IgD-negative memory B cell (primary cell): ENCODE measurements around the gene AK3. TPM values are rescaled to one million over a fixed set of nuclear protein-coding genes. Genes with fewer than 3 reads are reported as not detected.
A peak's percentile ranks its signal among the peaks of the same experiment; 100 is the strongest.
"Not testable (repeated sequence)": the region's sequence is repeated elsewhere in the genome, so short reads cannot be mapped to it uniquely, and the experiment has no call there.

Experiments
- H3K27ac Mint-ChIP-seq, 3 donors: one replicate each; pipeline ENCODE4 v1.8.0; 2020 to 2022; ENCODE audit warnings: mild to moderate bottlenecking in 3 of 3, mixed read lengths in 3 of 3, moderate library complexity in 1 of 3
- H3K27me3 Mint-ChIP-seq: one replicate; pipeline ENCODE4 v1.8.0; 2021; ENCODE audit warnings: mixed read lengths
- H3K36me3 Mint-ChIP-seq: one replicate; pipeline ENCODE4 v1.8.0; 2020; ENCODE audit warnings: mild to moderate bottlenecking, mixed read lengths
- H3K4me1 Mint-ChIP-seq, 3 donors: one replicate each; pipeline ENCODE4 v1.8.0; 2020 to 2022; ENCODE audit warnings: mixed read lengths in 3 of 3, mild to moderate bottlenecking in 1 of 3
- H3K4me3 Mint-ChIP-seq, 4 donors: one replicate each; pipeline ENCODE4 v1.8.0; 2020 to 2022; ENCODE audit warnings: mild to moderate bottlenecking in 4 of 4, mixed read lengths in 4 of 4, moderate library complexity in 3 of 4
- H3K9me3 Mint-ChIP-seq, 3 donors: one replicate each; pipeline ENCODE4 v1.8.0; 2020 to 2021; ENCODE audit warnings: mixed read lengths in 3 of 3, mild to moderate bottlenecking in 1 of 3
- polyA plus RNA-seq: library from polyadenylated mRNA; unstranded; fragments of 300-500 nt; fragmentation: Illumina TruSeq; gene quantifications from one replicate; pipeline ENCODE4 v1.2.3, GENCODE V29; 2021

The AK3 gene
- polyA plus RNA-seq = 25.1 TPM

DNA sequence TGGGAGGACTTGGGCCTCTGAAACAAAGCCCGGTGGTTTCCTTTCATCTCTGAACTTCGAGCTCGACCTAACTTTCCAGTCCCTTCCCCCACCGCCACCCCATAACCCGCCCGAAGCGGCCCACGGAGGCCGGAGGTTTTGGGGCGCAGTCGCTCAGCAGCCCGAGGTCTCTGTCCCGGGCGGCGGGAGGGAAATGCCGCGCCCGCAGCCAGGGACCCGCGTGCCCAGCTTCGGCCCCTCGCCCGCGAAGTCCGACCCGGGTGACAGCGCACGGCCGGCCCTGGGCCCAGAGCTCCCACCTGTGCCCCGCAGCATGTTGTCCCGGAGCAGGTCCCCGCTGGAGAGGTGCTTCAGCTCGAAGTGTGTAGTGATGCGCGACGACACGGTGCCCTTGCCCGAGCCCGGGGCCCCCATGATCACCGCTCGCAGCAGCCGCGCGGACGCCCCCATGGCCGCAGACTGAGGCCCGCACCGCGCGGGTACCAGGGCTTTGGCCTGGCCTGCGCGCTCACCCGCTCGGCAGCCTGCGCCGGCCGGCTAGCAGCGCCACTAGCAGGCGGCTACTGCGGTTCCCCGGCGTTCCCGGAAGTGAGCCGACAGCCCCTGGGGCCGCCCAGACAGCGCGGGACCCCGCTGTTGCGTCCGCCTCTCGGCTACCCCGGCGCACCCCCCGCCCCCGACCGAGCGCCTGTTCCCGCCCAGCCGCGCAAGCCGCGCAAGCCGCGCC is at the start of gene AK3:
AK3 (minus strand) TSS at position 565 of the 727 bp plus-strand sequence; CDS start at position 450, 115 bp downstream.
- H3K9me3 Mint-ChIP-seq = no peaks in the 10 kb centered on the region
- H3K27ac Mint-ChIP-seq = peak within 1 kb of the TSS; percentile 83 to 96 (median 92)
- peaks cover 10 to 29% (median 22%) of the 10 kb centered on the region in 3 donors for H3K4me1 Mint-ChIP-seq
- no peaks in the 10 kb centered on the region for H3K27me3 Mint-ChIP-seq
- H3K36me3 Mint-ChIP-seq = peaks cover 3% of the 10 kb centered on the region
- H3K4me3 Mint-ChIP-seq = peak within 1 kb of the TSS; percentile 93 to 100 (median 96)

DNA sequence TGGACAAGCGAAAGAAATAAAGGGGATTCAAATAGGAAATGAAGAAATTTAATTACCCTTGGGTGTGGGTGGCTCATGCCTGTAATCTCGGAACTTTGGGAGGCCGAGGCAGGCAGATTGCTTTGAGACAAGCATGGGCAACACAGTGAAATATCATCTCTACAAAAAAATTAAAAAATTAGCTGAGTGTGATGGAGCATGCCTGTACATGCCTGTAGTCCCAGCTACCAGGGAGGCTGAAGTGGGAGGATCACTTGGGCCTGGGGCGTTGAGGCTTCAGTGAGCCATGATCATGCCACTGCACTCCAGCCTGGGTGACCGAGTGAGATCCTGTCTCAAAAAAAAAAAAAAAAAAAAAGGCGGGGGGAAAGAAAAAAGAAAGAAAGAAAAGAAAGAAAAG is 47.7 kb upstream of the AK3 start:
- no peaks in the 10 kb centered on the region for H3K27me3 Mint-ChIP-seq
- no peak overlapping the region for H3K27ac Mint-ChIP-seq
- H3K36me3 Mint-ChIP-seq = no peaks in the 10 kb centered on the region
- H3K4me1 Mint-ChIP-seq = peaks cover under 1 to 8% (median 5%) of the 10 kb centered on the region in 3 donors
- H3K9me3 Mint-ChIP-seq = no peaks in the 10 kb centered on the region
- H3K4me3 Mint-ChIP-seq = no peak overlapping the region

DNA sequence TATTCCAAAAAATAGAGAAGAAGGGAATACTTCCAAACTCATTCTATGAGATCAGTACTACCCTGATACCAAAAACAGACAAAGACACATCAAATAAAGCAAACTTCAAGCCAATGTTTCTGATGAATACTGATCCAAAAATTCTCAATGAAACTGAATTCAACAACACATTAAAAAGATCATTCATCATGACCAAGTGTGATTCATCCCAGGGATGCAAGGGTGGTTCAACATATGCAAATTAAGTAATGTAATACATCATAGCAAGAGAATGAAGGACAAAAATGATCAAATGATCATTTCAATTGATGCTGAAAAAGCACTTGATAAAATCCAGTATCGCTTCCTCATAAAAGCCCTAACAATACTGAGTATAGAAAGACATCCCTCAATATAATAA is 46.9 kb upstream of the AK3 start:
- Mint-ChIP-seq H3K27me3 (no peaks in the 10 kb centered on the region), H3K36me3 (no peaks in the 10 kb centered on the region), H3K27ac (no peak overlapping the region), H3K9me3 (no peaks in the 10 kb centered on the region), H3K4me1 (peaks cover 0 to 7% (median 5%) of the 10 kb centered on the region in 3 donors), H3K4me3 (no peak overlapping the region)

DNA sequence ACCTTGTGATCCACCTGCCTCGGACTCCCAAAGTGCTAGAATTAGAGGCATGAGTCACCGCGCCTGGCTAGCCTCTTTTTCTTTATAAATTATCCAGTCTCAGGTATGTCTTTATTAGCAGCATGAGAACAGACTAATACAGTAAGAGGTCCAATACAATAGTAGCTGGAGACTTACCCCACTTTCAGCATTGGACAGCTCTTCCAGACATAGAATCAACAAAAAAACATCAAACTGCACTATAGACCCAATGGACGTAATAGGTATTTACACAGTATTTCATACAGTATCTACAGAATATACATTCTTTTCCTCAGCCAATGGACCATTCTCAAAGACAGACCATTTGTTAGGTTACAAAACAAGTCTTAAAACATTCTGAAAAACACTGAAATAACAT is 45.6 kb upstream of the AK3 start:
- H3K4me3 Mint-ChIP-seq = peak overlapping the region in 1 of 4 donors; percentile 11
- H3K4me1 Mint-ChIP-seq = peaks cover 0 to 1% (median 0%) of the 10 kb centered on the region in 3 donors
- H3K9me3 Mint-ChIP-seq = no peaks in the 10 kb centered on the region
- H3K36me3 Mint-ChIP-seq = no peaks in the 10 kb centered on the region
- H3K27me3 Mint-ChIP-seq = peaks cover under 1% of the 10 kb centered on the region
- H3K27ac Mint-ChIP-seq = no peak overlapping the region

DNA sequence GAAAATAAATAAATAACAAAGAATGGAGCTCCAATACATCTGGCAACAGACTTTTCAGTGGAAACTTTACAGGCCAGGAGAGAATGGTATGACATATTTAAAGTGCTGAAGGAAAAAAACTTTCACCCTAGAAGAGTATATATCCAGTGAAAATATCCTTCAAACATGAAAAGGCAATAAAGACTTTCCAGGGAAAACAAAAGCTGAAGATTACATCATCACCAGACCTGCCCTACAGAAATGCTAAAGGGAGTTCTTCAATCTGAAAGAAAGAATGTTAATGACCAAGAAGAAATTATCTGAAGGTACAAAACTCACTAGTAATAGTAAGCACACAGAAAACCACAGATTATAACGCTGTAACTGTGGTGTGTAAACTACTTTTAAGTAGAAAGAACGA is 43.4 kb upstream of the AK3 start:
- peaks cover 8% of the 10 kb centered on the region for H3K27me3 Mint-ChIP-seq
- no peaks in the 10 kb centered on the region for H3K36me3 Mint-ChIP-seq
- H3K4me1 Mint-ChIP-seq = no peaks in the 10 kb centered on the region
- no peak overlapping the region for H3K27ac Mint-ChIP-seq
- no peak overlapping the region for H3K4me3 Mint-ChIP-seq
- H3K9me3 Mint-ChIP-seq = no peaks in the 10 kb centered on the region

DNA sequence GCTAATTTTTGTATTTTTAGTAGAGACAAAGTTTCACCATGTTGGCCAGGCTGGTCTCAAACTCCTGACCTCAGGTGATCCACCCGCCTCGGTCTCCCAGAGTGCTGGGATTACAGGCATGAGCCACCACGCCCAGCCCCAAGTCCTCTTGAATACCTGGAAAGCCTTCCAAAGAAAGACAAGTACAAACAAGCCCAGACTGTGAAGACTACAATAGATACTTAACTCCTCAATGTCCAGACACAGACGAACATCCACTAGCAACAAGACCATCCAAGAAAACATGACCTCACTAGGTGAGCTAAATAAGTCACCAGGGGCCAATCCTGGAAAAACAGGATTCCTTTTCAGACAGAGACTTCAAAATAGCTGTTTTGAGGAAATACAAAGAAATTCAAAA is 42.2 kb upstream of the AK3 start:
- H3K36me3 Mint-ChIP-seq, H3K27ac Mint-ChIP-seq, H3K27me3 Mint-ChIP-seq, H3K4me3 Mint-ChIP-seq, H3K9me3 Mint-ChIP-seq, H3K4me1 Mint-ChIP-seq: not testable (repeated sequence)

DNA sequence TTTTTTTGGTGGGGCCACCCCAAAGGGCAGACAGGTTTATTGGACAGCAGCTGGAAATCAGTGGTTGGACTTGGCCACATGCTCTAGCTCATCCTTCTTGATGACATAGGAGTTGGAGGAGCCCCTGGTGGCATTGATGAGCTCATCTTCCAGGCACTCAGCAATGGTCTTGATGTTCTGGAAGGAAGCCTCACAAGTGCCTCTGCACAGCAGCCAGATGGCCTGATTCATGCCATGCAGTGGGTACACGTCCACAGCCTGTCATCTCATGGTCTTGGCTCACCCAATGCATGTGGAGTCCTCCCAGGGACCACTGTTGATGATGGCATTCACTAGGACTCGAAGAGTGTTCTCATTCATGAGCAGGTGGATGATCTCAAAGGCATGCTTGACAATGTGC is 40.4 kb upstream of the AK3 start:
- Mint-ChIP-seq H3K4me3 (no peak overlapping the region), H3K9me3 (no peaks in the 10 kb centered on the region)

DNA sequence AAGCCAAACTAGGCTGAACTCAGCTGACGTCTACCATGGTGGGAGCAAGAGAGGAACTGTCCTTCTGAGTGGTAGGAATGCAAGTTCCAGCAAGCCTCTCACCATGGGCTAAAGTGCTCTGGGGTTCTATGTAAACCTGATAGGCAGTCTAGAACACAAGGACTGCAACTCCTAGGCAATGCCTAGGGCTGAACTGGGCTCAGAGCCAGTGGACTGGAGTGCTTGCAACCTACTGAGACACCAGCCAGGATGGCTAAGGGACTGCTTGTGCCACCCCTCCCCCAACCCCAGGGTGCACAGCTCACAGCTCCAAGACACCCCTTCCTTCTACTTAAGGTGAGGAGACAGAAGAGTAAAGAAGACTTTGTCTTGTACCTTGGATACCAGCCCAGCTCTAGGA is 39.6 kb upstream of the AK3 start:
- Mint-ChIP-seq H3K36me3 (no peaks in the 10 kb centered on the region), H3K27me3 (peaks cover 8% of the 10 kb centered on the region), H3K9me3 (no peaks in the 10 kb centered on the region), H3K27ac (no peak overlapping the region), H3K4me3 (no peak overlapping the region), H3K4me1 (no peaks in the 10 kb centered on the region)

More for the DNA sequence above, 40.4 kb upstream of the AK3 start:
- Mint-ChIP-seq H3K4me1 (no peaks in the 10 kb centered on the region), H3K27me3 (peaks cover 8% of the 10 kb centered on the region), H3K27ac (no peak overlapping the region), H3K36me3 (no peaks in the 10 kb centered on the region)

DNA sequence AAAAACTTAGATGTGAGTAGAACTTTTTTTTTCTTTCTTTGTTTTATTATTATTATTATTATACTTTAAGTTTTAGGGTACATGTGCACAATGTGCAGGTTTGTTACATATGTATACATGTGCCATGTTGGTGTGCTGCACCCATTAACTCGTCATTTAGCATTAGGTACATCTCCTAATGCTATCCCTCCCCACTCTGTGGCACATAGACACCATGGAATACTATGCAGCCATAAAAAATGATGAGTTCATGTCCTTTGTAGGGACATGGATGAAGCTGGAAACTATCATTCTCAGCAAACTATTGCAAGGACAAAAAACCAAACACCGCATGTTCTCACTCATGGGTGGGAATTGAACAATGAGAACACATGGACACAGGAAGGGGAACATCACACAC is 34.0 kb upstream of the AK3 start:
- H3K4me3 Mint-ChIP-seq, H3K4me1 Mint-ChIP-seq, H3K9me3 Mint-ChIP-seq, H3K36me3 Mint-ChIP-seq, H3K27ac Mint-ChIP-seq, H3K27me3 Mint-ChIP-seq: not testable (repeated sequence)

DNA sequence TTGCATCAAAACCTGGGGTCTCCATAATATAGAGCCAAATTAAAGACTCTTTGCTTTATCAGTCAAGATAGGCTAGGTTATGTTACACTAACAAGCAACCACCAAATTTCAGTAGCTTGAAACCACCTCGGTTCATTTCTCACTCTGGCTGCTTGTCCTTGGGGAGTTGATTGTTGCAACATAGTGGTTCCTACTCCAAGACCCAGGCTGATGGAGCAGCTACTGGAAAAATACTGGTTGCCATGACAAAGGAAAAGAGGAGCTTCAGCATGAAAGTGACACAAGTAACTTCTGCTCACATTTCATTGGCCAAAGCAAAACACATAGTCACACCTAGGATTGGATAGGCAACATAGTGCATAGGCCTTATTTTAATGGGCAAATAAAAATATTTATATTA is 33.2 kb upstream of the AK3 start:
- H3K27ac Mint-ChIP-seq = no peak overlapping the region
- H3K27me3 Mint-ChIP-seq = peaks cover 2% of the 10 kb centered on the region
- no peaks in the 10 kb centered on the region for H3K4me1 Mint-ChIP-seq
- no peak overlapping the region for H3K4me3 Mint-ChIP-seq
- H3K9me3 Mint-ChIP-seq = peaks cover 0 to 1% (median 0%) of the 10 kb centered on the region in 3 donors
- peaks cover 3% of the 10 kb centered on the region for H3K36me3 Mint-ChIP-seq

DNA sequence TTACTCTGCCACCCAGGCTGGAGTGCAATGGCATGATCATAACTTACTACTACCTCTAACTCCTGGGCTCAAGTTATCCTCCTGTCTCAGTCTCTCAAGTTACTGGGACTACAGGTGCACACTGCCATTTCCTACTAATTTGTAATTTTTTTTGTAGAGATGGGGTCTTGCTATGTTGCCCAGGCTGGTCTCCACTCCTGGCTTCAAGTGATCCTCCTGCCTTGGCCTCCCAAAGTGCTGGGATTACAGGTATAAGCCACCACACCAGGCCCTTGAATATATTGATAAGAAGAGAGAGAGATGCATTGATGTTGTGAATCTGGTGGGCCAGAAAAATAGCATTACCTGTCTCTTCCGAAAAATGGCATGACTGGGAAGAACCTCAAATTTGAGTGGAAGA is 30.8 kb upstream of the AK3 start:
- H3K36me3 Mint-ChIP-seq = peaks cover 3% of the 10 kb centered on the region
- H3K4me3 Mint-ChIP-seq = no peak overlapping the region
- peaks cover 0 to 1% (median 0%) of the 10 kb centered on the region in 3 donors for H3K9me3 Mint-ChIP-seq
- no peak overlapping the region for H3K27ac Mint-ChIP-seq
- no peaks in the 10 kb centered on the region for H3K4me1 Mint-ChIP-seq
- H3K27me3 Mint-ChIP-seq = peaks cover 2% of the 10 kb centered on the region

DNA sequence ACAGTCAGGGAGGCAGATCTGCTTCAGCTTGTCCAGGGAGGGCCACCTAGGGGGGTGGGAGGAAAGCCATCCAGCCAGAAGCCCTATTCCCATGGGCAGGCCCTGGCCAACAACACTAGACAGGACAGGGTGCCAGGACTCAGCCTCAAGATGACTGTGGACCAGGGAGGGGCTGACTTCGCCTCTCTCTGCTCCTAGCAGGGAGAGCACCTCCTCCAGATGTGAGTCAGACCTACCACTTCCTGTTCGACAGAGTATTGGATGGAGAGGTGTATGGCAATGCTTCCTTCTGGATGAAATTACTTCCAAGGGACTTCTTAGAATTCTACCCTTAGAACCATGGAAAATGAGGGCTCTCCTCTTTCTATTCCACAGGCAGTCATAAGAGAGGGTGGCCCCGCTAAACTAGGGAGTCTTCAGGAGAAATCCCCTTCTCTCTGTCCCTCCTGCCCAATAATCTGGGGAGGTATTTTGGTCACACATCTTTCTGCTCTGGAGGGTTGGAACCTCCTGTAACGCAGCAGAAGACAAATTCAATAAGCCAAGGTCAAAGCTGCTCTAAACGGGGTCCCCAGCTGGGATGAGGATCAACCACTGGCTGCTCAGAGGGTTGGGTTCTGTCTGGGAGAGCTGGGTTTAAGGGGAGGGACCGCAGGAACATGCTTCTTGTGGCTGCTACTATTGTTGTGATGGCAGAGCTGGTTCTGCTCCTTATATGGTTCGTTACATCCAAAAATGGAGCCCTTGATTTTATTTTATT is 28.5 kb upstream of the AK3 start:
- no peaks in the 10 kb centered on the region for H3K4me1 Mint-ChIP-seq
- peaks cover 2% of the 10 kb centered on the region for H3K27me3 Mint-ChIP-seq
- no peak overlapping the region for H3K4me3 Mint-ChIP-seq
- H3K27ac Mint-ChIP-seq = no peak overlapping the region
- H3K9me3 Mint-ChIP-seq = no peaks in the 10 kb centered on the region
- peaks cover 3% of the 10 kb centered on the region for H3K36me3 Mint-ChIP-seq

DNA sequence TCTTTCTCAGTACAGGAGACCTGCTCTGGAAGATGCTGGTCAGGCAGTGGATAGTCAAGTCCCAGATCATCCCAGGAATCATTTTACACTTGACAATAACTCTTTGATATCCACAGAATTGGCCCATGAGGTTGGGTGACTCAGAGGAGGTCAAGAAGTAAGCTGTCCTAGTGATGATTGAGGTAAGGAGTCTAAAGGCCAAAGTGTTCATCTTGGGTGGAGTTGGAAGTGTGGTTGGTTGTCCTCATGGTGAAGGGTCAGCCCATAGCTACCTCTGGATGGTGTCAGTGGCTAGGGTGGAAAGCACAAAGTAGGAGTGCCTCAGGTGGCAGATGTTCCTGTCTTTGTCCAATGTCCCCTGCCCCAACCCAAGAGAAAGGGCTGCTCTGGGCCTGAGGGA is 27.7 kb upstream of the AK3 start:
- H3K27me3 Mint-ChIP-seq = peaks cover 2% of the 10 kb centered on the region
- H3K36me3 Mint-ChIP-seq = no peaks in the 10 kb centered on the region
- H3K4me1 Mint-ChIP-seq = peaks cover 0 to under 1% (median 0%) of the 10 kb centered on the region in 3 donors
- no peak overlapping the region for H3K4me3 Mint-ChIP-seq
- H3K9me3 Mint-ChIP-seq = no peaks in the 10 kb centered on the region
- no peak overlapping the region for H3K27ac Mint-ChIP-seq

DNA sequence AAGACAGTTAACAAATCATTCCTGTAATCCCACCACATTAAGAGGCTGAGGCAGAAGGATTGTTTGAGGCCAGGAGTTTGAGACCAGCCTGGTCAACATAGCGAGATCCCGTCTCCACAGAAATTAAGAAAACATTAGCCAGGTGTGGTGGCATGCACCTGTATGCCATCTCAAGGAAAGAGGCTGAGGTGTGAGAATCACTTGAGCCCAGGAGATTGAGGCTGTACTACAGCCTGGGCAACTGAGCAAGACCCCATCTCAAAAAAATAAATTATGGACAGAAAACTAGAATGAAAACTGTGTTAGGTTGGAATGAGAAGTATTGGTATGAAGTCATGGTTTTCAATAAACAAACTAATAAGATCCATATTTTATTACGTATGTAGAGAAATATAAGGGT is 23.0 kb upstream of the AK3 start:
- Mint-ChIP-seq H3K4me1 (peaks cover 8 to 12% (median 11%) of the 10 kb centered on the region in 3 donors), H3K27me3 (no peaks in the 10 kb centered on the region), H3K9me3 (no peaks in the 10 kb centered on the region), H3K27ac (no peak overlapping the region), H3K36me3 (no peaks in the 10 kb centered on the region), H3K4me3 (no peak overlapping the region)

DNA sequence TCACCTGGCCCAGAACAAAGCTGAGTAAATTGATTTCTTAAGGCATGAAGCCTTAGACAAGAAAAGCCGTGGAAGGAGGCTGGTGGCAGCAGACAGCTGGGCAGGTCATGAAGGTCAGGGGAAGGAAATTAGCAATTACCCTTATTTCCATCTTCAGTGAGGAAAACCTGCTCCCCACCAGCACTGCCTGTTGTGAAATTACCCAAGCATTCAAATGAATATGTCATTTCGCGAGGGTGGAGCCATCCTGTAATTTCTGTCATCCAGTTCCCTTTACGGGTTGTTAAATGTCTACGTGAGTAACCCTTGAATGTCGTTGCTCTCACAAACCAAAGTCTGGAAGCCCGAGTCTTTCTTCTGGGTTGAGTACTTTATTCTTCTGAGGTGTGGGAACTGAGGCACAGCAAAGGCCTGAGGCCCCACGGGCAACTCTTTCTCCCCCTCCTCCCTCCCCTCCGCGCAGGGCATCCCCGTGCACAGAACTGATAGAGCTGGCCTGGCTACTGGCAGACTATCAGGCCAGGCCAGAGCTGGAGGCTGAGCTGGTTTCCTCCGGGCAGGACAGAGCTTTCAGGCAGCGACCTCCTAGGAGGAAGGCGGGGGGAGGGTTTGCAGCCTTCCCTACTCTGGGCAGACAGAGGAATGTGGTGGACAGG is 22.0 kb upstream of the AK3 start:
- no peaks in the 10 kb centered on the region for H3K36me3 Mint-ChIP-seq
- H3K27ac Mint-ChIP-seq = peak overlapping the region in 2 of 3 donors; percentile 9 to 48
- H3K27me3 Mint-ChIP-seq = no peaks in the 10 kb centered on the region
- H3K4me3 Mint-ChIP-seq = peak overlapping the region; percentile 75 to 93 (median 85)
- H3K4me1 Mint-ChIP-seq = peaks cover 8 to 12% (median 11%) of the 10 kb centered on the region in 3 donors
- H3K9me3 Mint-ChIP-seq = no peaks in the 10 kb centered on the region
